Peyer's patch (tissue), 4 donors: ENCODE measurements around the gene FAM53A. TPM values are rescaled to one million over a fixed set of nuclear protein-coding genes. Genes with fewer than 3 reads are reported as not detected.

Experiments used
- DNase-seq, 3 donors: peaks; one replicate each; pipeline ENCODE4 v3.0.0-alpha.2; 2017 to 2019
- H3K27ac ChIP-seq, 4 donors: fragments of 200-600 bp; sonication (generic); one replicate each; pipeline ENCODE4 v1.5.1; 2016 to 2019
- H3K27me3 ChIP-seq, 2 donors: fragments of 200-600 bp; sonication (generic); one replicate each; pipeline ENCODE4 v1.5.1; 2019
- H3K36me3 ChIP-seq, 3 donors: fragments of 200-600 bp; sonication (generic); one replicate each; pipeline ENCODE4 v1.5.1; 2016 to 2019
- H3K4me1 ChIP-seq, 4 donors: fragments of 200-600 bp; sonication (generic); one replicate each; pipeline ENCODE4 v1.5.1; 2016 to 2019
- H3K4me3 ChIP-seq, 4 donors: fragments of 200-600 bp; sonication (generic); 1 replicate in 3 of 4; 2 replicates in 1 of 4; pipeline ENCODE4 v1.5.1; 2016 to 2019; ENCODE audit warnings: mild to moderate bottlenecking in 1 of 4
- H3K9me3 ChIP-seq, 4 donors: fragments of 200-600 bp; sonication (generic); one replicate each; pipeline ENCODE4 v1.5.1; 2016 to 2019; ENCODE audit warnings: mild to moderate bottlenecking in 1 of 4
- CTCF ChIP-seq, 6 experiments: fragments of 450-650 bp in 4 of 6; fragments of 200-600 bp in 2 of 6; sonication (generic) in 1 of 6; IDR thresholded peaks; one replicate each; pipeline ENCODE4 v1.5.1; 2017 to 2019; ENCODE audit warnings: antibody characterized with exemption in 6 of 6, mild to moderate bottlenecking in 3 of 6, moderate library complexity in 1 of 6
- POLR2A ChIP-seq, 2 donors: fragments of 450-650 bp; IDR thresholded peaks; one replicate each; pipeline ENCODE4 v1.5.1; 2017; ENCODE audit warnings: antibody characterized with exemption in 2 of 2, mild to moderate bottlenecking in 2 of 2, moderate library complexity in 2 of 2
- total RNA-seq, 4 donors: library from RNA; depleted of rRNA; stranded (reverse); fragments of >200 nt; gene quantifications; one replicate each; pipeline ENCODE4 v1.1.0, GENCODE V29; 2016

The FAM53A gene
- total RNA-seq, 4 donors from 2014 or later, result 1.5 to 8.3 (median 1.8) TPM; not detected in 1

- no peaks in the 10 kb centered on the region for H3K4me1 ChIP-seq
- H3K36me3 ChIP-seq, result peaks cover 0 to 85% (median 0%) of the 10 kb centered on the region in 3 donors
- H3K9me3 ChIP-seq, result no peaks in the 10 kb centered on the region
- no peak for DNase-seq
- H3K4me3 ChIP-seq, result no peak overlapping the region
- TF ChIP-seq POLR2A (IDR thresholded peaks at IDR 0.05) (no peak), CTCF (IDR thresholded peaks at IDR 0.05) (no peak)
- H3K27ac ChIP-seq, result no peak overlapping the region
- no peaks in the 10 kb centered on the region for H3K27me3 ChIP-seq
Observed at GRCh38 chr4:1695913-1696312, 11.8 kb upstream of the FAM53A start.

GRCh38 chr4:1693131-1693896 is 9.2 kb upstream of the FAM53A start:
- H3K36me3 ChIP-seq, result peaks cover 0 to 77% (median 0%) of the 10 kb centered on the region in 3 donors
- H3K9me3 ChIP-seq, result no peaks in the 10 kb centered on the region
- TF ChIP-seq POLR2A (IDR thresholded peaks at IDR 0.05) (no peak), CTCF (IDR thresholded peaks at IDR 0.05) (peak; percentile 83 to 91 (median 89))
- peak; percentile 54 to 83 (median 80) for DNase-seq
- no peak overlapping the region for H3K27ac ChIP-seq
- no peaks in the 10 kb centered on the region for H3K27me3 ChIP-seq
- H3K4me1 ChIP-seq, result no peaks in the 10 kb centered on the region
- no peak overlapping the region for H3K4me3 ChIP-seq

GRCh38 chr4:1691737-1692373 is 7.7 kb upstream of the FAM53A start:
- H3K9me3 ChIP-seq, result no peaks in the 10 kb centered on the region
- no peaks in the 10 kb centered on the region for H3K27me3 ChIP-seq
- H3K4me1 ChIP-seq, result no peaks in the 10 kb centered on the region
- no peak overlapping the region for H3K4me3 ChIP-seq
- TF ChIP-seq POLR2A (IDR thresholded peaks at IDR 0.05), result no peak
- TF ChIP-seq CTCF (IDR thresholded peaks at IDR 0.05), result no peak
- peaks cover 0 to 63% (median 0%) of the 10 kb centered on the region in 3 donors for H3K36me3 ChIP-seq
- no peak overlapping the region for H3K27ac ChIP-seq
- DNase-seq, result no peak

GRCh38 chr4:1690698-1691097 is 6.6 kb upstream of the FAM53A start:
- TF ChIP-seq POLR2A (IDR thresholded peaks at IDR 0.05) (no peak), CTCF (IDR thresholded peaks at IDR 0.05) (no peak)
- Histone ChIP-seq H3K4me1 (no peaks in the 10 kb centered on the region), H3K4me3 (no peak overlapping the region), H3K27me3 (no peaks in the 10 kb centered on the region), H3K27ac (no peak overlapping the region), H3K9me3 (no peaks in the 10 kb centered on the region), H3K36me3 (peaks cover 0 to 52% (median 0%) of the 10 kb centered on the region in 3 donors)
- DNase-seq, result no peak

- Histone ChIP-seq H3K27me3 (no peaks in the 10 kb centered on the region), H3K36me3 (peaks cover 0 to 17% (median 0%) of the 10 kb centered on the region in 3 donors), H3K9me3 (no peaks in the 10 kb centered on the region), H3K27ac (no peak overlapping the region), H3K4me3 (no peak overlapping the region), H3K4me1 (peaks cover 0 to 12% (median 0%) of the 10 kb centered on the region in 4 donors)
- TF ChIP-seq CTCF (IDR thresholded peaks at IDR 0.05) (no peak), POLR2A (IDR thresholded peaks at IDR 0.05) (no peak)
- no peak for DNase-seq
Observed at GRCh38 chr4:1686440-1687036, 2.4 kb upstream of the FAM53A start.
